HepG2 (cell line): Measurements from ENCODE around the gene MIA2. TPM values are rescaled to one million over a fixed set of nuclear protein-coding genes. Genes with fewer than 3 reads are reported as not detected.
A peak's percentile ranks its signal among the peaks of the same experiment; 100 is the strongest.

Experiments used
- ATAC-seq: fragments of 200-7000 bp; cut with Tn5 transposase; 3 replicates; pipeline ENCODE4 v1.9.1; 2020; ENCODE audit warnings: mild to moderate bottlenecking, moderate library complexity
- BruUV-seq: library from RNA; stranded (reverse); fragments of 400-500 nt; replicated peaks from 2 replicates; lab custom pipeline; 2021; lab: Mats Ljungman, UMichigan
- CTCF ChIA-PET: fragments of 300-600 bp; formaldehyde crosslinking; extraction: SDS; loops from one replicate; lab custom pipeline; 2021; ENCODE audit warnings: low total read pairs, inconsistent platforms, low intra/inter-chr PET ratio; lab: Yijun Ruan, JAX
- POLR2A ChIA-PET: fragments of 350-600 bp; sonication (Branson Sonifier 250); formaldehyde crosslinking; loops from one replicate; lab custom pipeline; 2020; ENCODE audit warnings: antibody characterized with exemption, inconsistent platforms; lab: Yijun Ruan, JAX
- DNase-seq: peaks from one replicate; pipeline ENCODE4 v3.0.0-alpha.2; 2015; ENCODE audit warnings: low spot score
- FAIRE-seq: peaks from 3 replicates; lab custom pipeline; 2011; peaks lifted over from hg19 to GRCh38; lab: Jason Lieb, UNC
- H2AFZ ChIP-seq: one replicate; pipeline ENCODE4 v1.6.1; 2011; ENCODE audit warnings: low read length, inconsistent platforms
- H3K27ac ChIP-seq: fragments of 300-600 bp; 3 replicates; pipeline ENCODE4 v1.8.0; 2011; ENCODE audit warnings: mixed run types, mild to moderate bottlenecking, mixed read lengths, low read length, inconsistent platforms; ENCODE audit not compliant: insufficient read depth; ENCODE audit errors: extremely low read length
- H3K27me3 ChIP-seq, 2 experiments: fragments of 200-600 bp in 1 of 2; 2 replicates in 1 of 2; 3 replicates in 1 of 2; pipeline versions ENCODE4 v1.6.0 to v1.8.0; 2011; ENCODE audit warnings: low read length in 2 of 2, mild to moderate bottlenecking in 2 of 2, moderate library complexity in 2 of 2, inconsistent platforms in 1 of 2; ENCODE audit not compliant: insufficient read depth in 2 of 2, control insufficient read depth in 1 of 2
- H3K36me3 ChIP-seq, 2 experiments: fragments of 200-600 bp in 1 of 2; replicated peaks in 1 of 2; 2 replicates in 1 of 2; 3 replicates in 1 of 2; pipeline versions ENCODE4 v1.5.1 to v1.8.0; 2011; ENCODE audit warnings: low read length in 2 of 2, inconsistent platforms in 1 of 2; ENCODE audit not compliant: insufficient read depth in 2 of 2, control insufficient read depth in 1 of 2
- H3K4me1 ChIP-seq: 2 replicates; pipeline ENCODE4 v1.5.1; 2012; ENCODE audit warnings: low read length, inconsistent platforms; ENCODE audit not compliant: insufficient read depth
- H3K4me2 ChIP-seq: 2 replicates; pipeline ENCODE4 v1.6.0; 2011; ENCODE audit warnings: low read depth, low read length, inconsistent platforms
- H3K4me3 ChIP-seq, 3 experiments: fragments of 200-600 bp in 1 of 3; sonication (generic), shearing (Covaris generic) in 1 of 3; replicated peaks in 1 of 3; 2 replicates each; pipeline ENCODE4 v1.5.1; 2011 to 2016; ENCODE audit warnings: low read length in 3 of 3, inconsistent platforms in 2 of 3, low read depth in 2 of 3, mild to moderate bottlenecking in 2 of 3, control low read depth in 1 of 3, mixed read lengths in 1 of 3; ENCODE audit not compliant: insufficient read depth in 1 of 3
- H3K79me2 ChIP-seq: one replicate; pipeline ENCODE4 v1.6.1; 2011; ENCODE audit warnings: low read length, inconsistent platforms; ENCODE audit not compliant: insufficient read depth
- H3K9ac ChIP-seq: 2 replicates; pipeline ENCODE4 v1.6.0; 2011; ENCODE audit warnings: mild to moderate bottlenecking, low read depth, low read length, inconsistent platforms; ENCODE audit not compliant: insufficient read depth
- H3K9me3 ChIP-seq: 2 replicates; pipeline ENCODE4 v1.5.1; 2012; ENCODE audit warnings: mild to moderate bottlenecking, low read length
- H4K20me1 ChIP-seq: 2 replicates; pipeline ENCODE4 v1.6.0; 2011; ENCODE audit warnings: inconsistent platforms, mild to moderate bottlenecking, low read length, moderate library complexity; ENCODE audit not compliant: insufficient read depth
- ADNP ChIP-seq: sonication (generic); formaldehyde crosslinking; IDR thresholded peaks from 2 replicates; pipeline ENCODE4 v1.4.0; 2020; ENCODE audit warnings: missing genetic modification reagents
- BRD4 ChIP-seq: sonication (generic); formaldehyde crosslinking; IDR thresholded peaks from 2 replicates; pipeline ENCODE4 v1.4.0; 2020; ENCODE audit warnings: missing genetic modification reagents
- E2F1 ChIP-seq: sonication (generic); formaldehyde crosslinking; IDR thresholded peaks from 2 replicates; pipeline ENCODE4 v1.5.0; 2020; ENCODE audit warnings: missing genetic modification reagents
- EED ChIP-seq: sonication (generic); formaldehyde crosslinking; IDR thresholded peaks from 2 replicates; pipeline ENCODE4 v1.5.0; 2020; ENCODE audit warnings: mild to moderate bottlenecking, missing genetic modification reagents
- FOXP1 ChIP-seq, 2 experiments: fragments of 450-650 bp in 1 of 2; IDR thresholded peaks; 2 replicates each; pipeline ENCODE4 v1.6.1; 2017 to 2018; ENCODE audit warnings: antibody characterized with exemption in 1 of 2
- KDM1A ChIP-seq: IDR thresholded peaks from 2 replicates; pipeline ENCODE4 v1.6.1; 2016; ENCODE audit warnings: missing compliant biosample characterization
- POLR2AphosphoS5 ChIP-seq: IDR thresholded peaks from 2 replicates; pipeline ENCODE4 v1.6.1; 2012; ENCODE audit warnings: low read depth, low read length
- RBFOX2 ChIP-seq: fragments of 200-400 bp; formaldehyde crosslinking; IDR thresholded peaks from 2 replicates; pipeline ENCODE4 v1.6.1; 2017; ENCODE audit warnings: low read depth, mild to moderate bottlenecking, low read length
- STAG1 ChIP-seq: sonication (generic); formaldehyde crosslinking; IDR thresholded peaks from 2 replicates; pipeline ENCODE4 v1.4.0; 2020; ENCODE audit warnings: missing genetic modification reagents
- ZFP36L2 ChIP-seq: sonication (generic); formaldehyde crosslinking; IDR thresholded peaks from 2 replicates; pipeline ENCODE4 v1.4.0; 2020; ENCODE audit warnings: missing genetic modification reagents
- ZNF136 ChIP-seq: sonication (generic); formaldehyde crosslinking; IDR thresholded peaks from 2 replicates; pipeline ENCODE4 v1.8.1; 2022; ENCODE audit warnings: low read depth, mild to moderate bottlenecking, moderate library complexity, missing genetic modification reagents
- ZNF235 ChIP-seq: sonication (generic); formaldehyde crosslinking; IDR thresholded peaks from 2 replicates; pipeline ENCODE4 v1.8.1; 2023; ENCODE audit warnings: mild to moderate bottlenecking, missing genetic modification reagents, borderline replicate concordance
- ZNF253 ChIP-seq: sonication (generic); formaldehyde crosslinking; IDR thresholded peaks from 2 replicates; pipeline ENCODE4 v1.8.0; 2022; ENCODE audit warnings: mild to moderate bottlenecking, missing genetic modification reagents, borderline replicate concordance
- ZNF496 ChIP-seq: sonication (generic); formaldehyde crosslinking; IDR thresholded peaks from 2 replicates; pipeline ENCODE4 v1.8.1; 2023; ENCODE audit warnings: mild to moderate bottlenecking, moderate library complexity, missing genetic modification reagents; ENCODE audit not compliant: insufficient replicate concordance
- ZNF512 ChIP-seq: sonication (generic); formaldehyde crosslinking; IDR thresholded peaks from 2 replicates; pipeline ENCODE4 v1.4.0; 2020; ENCODE audit warnings: mild to moderate bottlenecking, missing genetic modification reagents
- ZNF652 ChIP-seq: IDR thresholded peaks from 2 replicates; pipeline ENCODE4 v1.6.1; 2016; ENCODE audit warnings: low read depth, borderline replicate concordance
- ZNF724P ChIP-seq: sonication (generic); formaldehyde crosslinking; IDR thresholded peaks from 2 replicates; pipeline ENCODE4 v1.8.0; 2022; ENCODE audit warnings: missing genetic modification reagents, borderline replicate concordance
- WGBS: methylation state at CpG from one replicate; pipeline ENCODE4 v1.1.6; 2017; ENCODE audit warnings: low lambda C conversion rate; 5-methylcytosine and 5-hydroxymethylcytosine counted together
- in situ Hi-C: cut with HindIII; loops from 2 replicates; pipeline ENCODE4 v1.10.0; 2017; ENCODE audit warnings: low pct_unique_long_range_greater_than_20kb; ENCODE audit not compliant: extremely low pct_ligation_motif_present
- intact Hi-C: fragments of 100-400 bp; cut with micrococcal nuclease; formaldehyde crosslinking; loops from one replicate; pipeline ENCODE4 v1.10.0; 2022; ENCODE audit not compliant: unreplicated experiment
- polyA plus RNA-seq, 8 experiments: library from polyadenylated mRNA; depleted of rRNA in 3 of 8; stranded (reverse) in 7 of 8; unstranded in 1 of 8; fragments of >200 nt; fragmentation: Illumina TruSeq in 4 of 8; extraction: Trizol in 4 of 8; gene quantifications; 2 replicates each; pipeline versions ENCODE4 v1.2.1 to v1.2.3, GENCODE V29; 2011 to 2016; ENCODE audit warnings: low read depth in 4 of 8, missing spikeins in 1 of 8, mixed read lengths in 1 of 8; ENCODE audit not compliant: insufficient read depth in 1 of 8
- total RNA-seq, 5 experiments: library from RNA; depleted of rRNA; stranded (reverse); fragments of >200 nt; fragmentation: Illumina TruSeq; extraction: Trizol; gene quantifications; 2 replicates each; pipeline ENCODE4 v1.2.3, GENCODE V29; 2016; ENCODE audit warnings: low read depth in 1 of 5

Gene MIA2
- total and polyA plus RNA-seq, 2 of the 13 experiments (the other 11 are each of a cell fraction or from before 2014, with no cell fraction given) = 134 to 158 TPM

- H3K4me1 ChIP-seq = peaks cover 9% of the 10 kb centered on the region
- CTCF ChIA-PET = no interaction called here
- H3K79me2 ChIP-seq = no peaks in the 10 kb centered on the region
- 98% methylated on average over 4 of the region's 4 CpGs for WGBS
- no peaks in the 10 kb centered on the region for H4K20me1 ChIP-seq
- FAIRE-seq (no peak), DNase-seq (no peak), ATAC-seq (no peak)
- H3K4me3 ChIP-seq = no peak overlapping the region
- no peaks in the 10 kb centered on the region for H3K36me3 ChIP-seq
- H3K9me3 ChIP-seq = no peaks in the 10 kb centered on the region
- 0 out of 2 replicates have a peak, but pooled peaks have one; percentile 0 for TF ChIP-seq POLR2AphosphoS5
- TF ChIP-seq ZFP36L2 (CRISPR knock-in tag) = no peak
- in situ Hi-C loops (no loop called here), intact Hi-C loops (no loop called here)
- no peak overlapping the region for H3K4me2 ChIP-seq
- POLR2A ChIA-PET = interaction anchor here (1.8 kb wide), 1 partner anchor 278 kb away, joined by 5 read pairs; the partner anchor contains the start of gene SEC23A
- H3K9ac ChIP-seq = no peak overlapping the region
- BruUV-seq = no TSS peak
- H2AFZ ChIP-seq = no peak overlapping the region
- no peak overlapping the region for H3K27ac ChIP-seq
- H3K27me3 ChIP-seq = no peaks in the 10 kb centered on the region
These were observed 147.7 kb downstream of the MIA2 start for GRCh38 chr14:39381366-39381765.

DNA sequence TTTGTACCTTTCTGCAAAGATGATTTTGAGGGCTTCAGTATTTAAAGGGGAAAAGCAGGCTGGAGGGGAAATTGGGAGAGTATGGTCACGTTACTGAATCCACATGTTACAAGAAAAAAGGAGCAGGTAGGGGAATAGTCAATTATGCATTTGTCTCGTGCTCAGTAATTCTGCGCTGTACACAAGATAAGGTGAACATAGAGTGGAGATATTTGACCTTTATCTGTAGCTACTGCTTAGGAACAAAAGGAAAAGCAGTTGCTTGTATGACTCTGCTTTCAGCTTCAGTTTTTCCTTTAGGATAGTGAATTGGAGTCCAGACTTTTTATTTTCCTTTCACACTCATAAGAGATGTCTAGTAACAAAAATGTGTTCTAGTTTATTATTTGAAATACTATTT lies 148.7 kb downstream of the MIA2 start:
- H3K27ac ChIP-seq = no peak overlapping the region
- no peak overlapping the region for H2AFZ ChIP-seq
- H3K79me2 ChIP-seq = no peaks in the 10 kb centered on the region
- POLR2A ChIA-PET = interaction anchor here (0.7 to 1.8 kb wide), 3 partner anchors 212 to 703 kb away, joined by 3 to 5 read pairs (median 4); partner anchors contain the start of genes SEC23A and TRAPPC6B
- DNase-seq (no peak), FAIRE-seq (no peak), ATAC-seq (no peak)
- no peak overlapping the region for H3K4me3 ChIP-seq
- in situ Hi-C loops = no loop called here
- no peaks in the 10 kb centered on the region for H4K20me1 ChIP-seq
- H3K9me3 ChIP-seq = no peaks in the 10 kb centered on the region
- H3K4me2 ChIP-seq = no peak overlapping the region
- no peaks in the 10 kb centered on the region for H3K4me1 ChIP-seq
- CTCF ChIA-PET = no interaction called here
- intact Hi-C loops = no loop called here
- no peak for TF ChIP-seq ZNF235 (CRISPR knock-in tag)
- no peak for TF ChIP-seq ZNF652 (CRISPR knock-in tag)
- no peak for TF ChIP-seq ZNF512 (CRISPR knock-in tag)
- TF ChIP-seq ZNF253 (CRISPR knock-in tag) = no peak
- no peak for TF ChIP-seq FOXP1 (IDR thresholded peaks at IDR 0.05)
- TF ChIP-seq FOXP1 (CRISPR knock-in tag; IDR thresholded peaks at IDR 0.05) = no peak
- no peak for TF ChIP-seq EED (CRISPR knock-in tag)
- TF ChIP-seq ZNF136 (CRISPR knock-in tag) = no peak
- no peak for TF ChIP-seq RBFOX2
- TF ChIP-seq KDM1A (CRISPR knock-in tag) = no peak
- no peak for TF ChIP-seq ZNF724P (CRISPR knock-in tag)
- no peak for TF ChIP-seq ZNF496 (CRISPR knock-in tag)
- TF ChIP-seq STAG1 (CRISPR knock-in tag) = no peak
- TF ChIP-seq BRD4 (CRISPR knock-in tag) = no peak
- no peak for TF ChIP-seq E2F1 (CRISPR knock-in tag)
- TF ChIP-seq ADNP = no peak
- H3K9ac ChIP-seq = no peak overlapping the region
- no TSS peak for BruUV-seq
- no peaks in the 10 kb centered on the region for H3K27me3 ChIP-seq
- no peaks in the 10 kb centered on the region; a peak in 1 of 5 replicates for H3K36me3 ChIP-seq
- 95% methylated on average over 3 of the region's 3 CpGs for WGBS
